GM18498 (cell line): ENCODE data around the gene RBM15B.
A peak's percentile ranks its signal among the peaks of the same experiment; 100 is the strongest.
"Not testable (repeated sequence)": the region's sequence is repeated elsewhere in the genome, so short reads cannot be mapped to it uniquely, and the experiment has no call there.

ENCODE experiments used
- ATAC-seq: cut with Tn5 transposase; IDR thresholded peaks from one replicate; pipeline ENCODE4 v1.9.1; 2021; ENCODE audit warnings: mild to moderate bottlenecking, moderate library complexity; ENCODE audit not compliant: unreplicated experiment

Gene RBM15B

GRCh38 chr3:51391075-51391565 lies at the start of gene RBM15B:
RBM15B (plus strand) TSS chr3:51391285; CDS start chr3:51391400, 115 bp downstream.
- ATAC-seq = peak; percentile 92

GRCh38 chr3:51343918-51344687 lies 47.0 kb upstream of the RBM15B start:
- no peak for ATAC-seq

- ATAC-seq = no peak
These were observed 40.3 kb upstream of the RBM15B start for GRCh38 chr3:51350751-51351150.

GRCh38 chr3:51353131-51353530 lies 38.0 kb upstream of the RBM15B start:
- no peak for ATAC-seq

- no peak for ATAC-seq
These were observed 37.4 kb upstream of the RBM15B start for GRCh38 chr3:51353691-51354090.

GRCh38 chr3:51354172-51354571 lies 36.9 kb upstream of the RBM15B start:
- ATAC-seq = no peak

- no peak for ATAC-seq
These were observed 36.1 kb upstream of the RBM15B start for GRCh38 chr3:51354731-51355615.

- no peak for ATAC-seq
These were observed 35.0 kb upstream of the RBM15B start for GRCh38 chr3:51355891-51356578.

GRCh38 chr3:51357856-51358255 lies 33.2 kb upstream of the RBM15B start:
- ATAC-seq = no peak

- no peak for ATAC-seq
These were observed 32.1 kb upstream of the RBM15B start for GRCh38 chr3:51358981-51359380.

GRCh38 chr3:51360806-51361205 lies 30.3 kb upstream of the RBM15B start:
- no peak for ATAC-seq

- ATAC-seq = no peak
These were observed 29.3 kb upstream of the RBM15B start for GRCh38 chr3:51361746-51362145.

- ATAC-seq = no peak
These were observed 28.6 kb upstream of the RBM15B start for GRCh38 chr3:51362476-51362875.

- ATAC-seq = not testable (repeated sequence)
These were observed 22.8 kb upstream of the RBM15B start for GRCh38 chr3:51368276-51368675.

- no peak for ATAC-seq
These were observed 19.0 kb upstream of the RBM15B start for GRCh38 chr3:51371943-51372557.

GRCh38 chr3:51373658-51374421 lies 17.2 kb upstream of the RBM15B start:
- ATAC-seq = no peak

GRCh38 chr3:51374456-51374855 lies 16.6 kb upstream of the RBM15B start:
- ATAC-seq = no peak

- ATAC-seq = no peak
These were observed 15.9 kb upstream of the RBM15B start for GRCh38 chr3:51375136-51375535.

GRCh38 chr3:51375571-51375970 lies 15.5 kb upstream of the RBM15B start:
- no peak for ATAC-seq

- ATAC-seq = no peak
These were observed 13.0 kb upstream of the RBM15B start for GRCh38 chr3:51378065-51378464.
